HUES6 (cell line): ENCODE data around the gene MYMX.

ENCODE experiments used
- H3K27ac ChIP-seq: 2 replicates; pipeline ENCODE4 v1.7.0; 2013; ENCODE audit warnings: low read depth, mild to moderate bottlenecking, low read length, inconsistent platforms
- H3K27me3 ChIP-seq: 2 replicates; pipeline ENCODE4 v1.6.1; 2013; ENCODE audit warnings: low read length; ENCODE audit not compliant: control insufficient read depth, insufficient read depth
- H3K36me3 ChIP-seq: 2 replicates; pipeline ENCODE4 v1.6.1; 2013; ENCODE audit warnings: low read length; ENCODE audit not compliant: control insufficient read depth, insufficient read depth
- H3K4me1 ChIP-seq: 2 replicates; pipeline ENCODE4 v1.6.1; 2013; ENCODE audit warnings: low read length; ENCODE audit not compliant: control insufficient read depth, insufficient read depth
- H3K4me3 ChIP-seq: 2 replicates; pipeline ENCODE4 v1.5.1; 2013; ENCODE audit warnings: low read depth, low read length
- H3K9ac ChIP-seq: one replicate; pipeline ENCODE4 v1.6.1; 2013; ENCODE audit warnings: mild to moderate bottlenecking, low read length
- H3K9me3 ChIP-seq: 2 replicates; pipeline ENCODE4 v1.6.1; 2013; ENCODE audit warnings: low read depth, low read length; ENCODE audit not compliant: control insufficient read depth, insufficient read depth

Gene MYMX

GRCh38 chr6:44248579-44248978, 31.9 kb downstream of the MYMX start:
- Histone ChIP-seq H3K4me3 (peak overlapping the region; percentile 94), H3K9ac (peak overlapping the region; percentile 97), H3K36me3 (peaks cover 64% of the 10 kb centered on the region), H3K4me1 (peaks cover 11% of the 10 kb centered on the region), H3K9me3 (no peaks in the 10 kb centered on the region), H3K27me3 (no peaks in the 10 kb centered on the region), H3K27ac (peak overlapping the region; percentile 87)

GRCh38 chr6:44249082-44249748, 32.5 kb downstream of the MYMX start:
- peaks cover 70% of the 10 kb centered on the region for H3K36me3 ChIP-seq
- H3K9me3 ChIP-seq: no peaks in the 10 kb centered on the region
- no peak overlapping the region for H3K27ac ChIP-seq
- H3K9ac ChIP-seq: peak overlapping the region; percentile 11
- H3K27me3 ChIP-seq: no peaks in the 10 kb centered on the region
- peaks cover 11% of the 10 kb centered on the region for H3K4me1 ChIP-seq
- H3K4me3 ChIP-seq: peak overlapping the region; percentile 94

GRCh38 chr6:44250067-44250717, 33.5 kb downstream of the MYMX start:
- H3K9ac ChIP-seq: no peak overlapping the region

GRCh38 chr6:44250718-44251123, 34.0 kb downstream of the MYMX start:
- Histone ChIP-seq H3K27me3 (no peaks in the 10 kb centered on the region), H3K4me3 (no peak overlapping the region), H3K27ac (no peak overlapping the region), H3K4me1 (peaks cover 3% of the 10 kb centered on the region), H3K9ac (no peak overlapping the region), H3K9me3 (no peaks in the 10 kb centered on the region), H3K36me3 (peaks cover 86% of the 10 kb centered on the region)

More at GRCh38 chr6:44250067-44250717, 33.5 kb downstream of the MYMX start:
- Histone ChIP-seq H3K36me3 (peaks cover 80% of the 10 kb centered on the region), H3K27me3 (no peaks in the 10 kb centered on the region), H3K27ac (no peak overlapping the region), H3K9me3 (no peaks in the 10 kb centered on the region), H3K4me3 (no peak overlapping the region), H3K4me1 (peaks cover 7% of the 10 kb centered on the region)

GRCh38 chr6:44251576-44252524, 35.1 kb downstream of the MYMX start:
- peaks cover 8% of the 10 kb centered on the region; the same call in 1 of the 2 replicates for H3K4me1 ChIP-seq
- H3K36me3 ChIP-seq: peaks cover 87% of the 10 kb centered on the region
- H3K4me3 ChIP-seq: no peak overlapping the region
- no peaks in the 10 kb centered on the region for H3K9me3 ChIP-seq
- H3K27me3 ChIP-seq: no peaks in the 10 kb centered on the region
- no peak overlapping the region for H3K9ac ChIP-seq
- no peak overlapping the region for H3K27ac ChIP-seq

GRCh38 chr6:44253307-44254101, 36.8 kb downstream of the MYMX start:
- Histone ChIP-seq H3K9me3 (no peaks in the 10 kb centered on the region), H3K27me3 (no peaks in the 10 kb centered on the region), H3K4me1 (peaks cover 14% of the 10 kb centered on the region), H3K36me3 (peaks cover 73% of the 10 kb centered on the region), H3K4me3 (no peak overlapping the region), H3K27ac (no peak overlapping the region), H3K9ac (no peak overlapping the region)

- H3K4me1 ChIP-seq: peaks cover 14% of the 10 kb centered on the region
- H3K9me3 ChIP-seq: no peaks in the 10 kb centered on the region
- H3K9ac ChIP-seq: no peak overlapping the region
- H3K27ac ChIP-seq: no peak overlapping the region
- H3K36me3 ChIP-seq: peaks cover 71% of the 10 kb centered on the region
- no peak overlapping the region for H3K4me3 ChIP-seq
- no peaks in the 10 kb centered on the region for H3K27me3 ChIP-seq
Observed at GRCh38 chr6:44254191-44255104, 37.7 kb downstream of the MYMX start.

- no peaks in the 10 kb centered on the region for H3K9me3 ChIP-seq
- no peak overlapping the region for H3K27ac ChIP-seq
Observed at GRCh38 chr6:44255105-44255808, 38.5 kb downstream of the MYMX start.

GRCh38 chr6:44255871-44256774, 39.4 kb downstream of the MYMX start:
- H3K36me3 ChIP-seq: peaks cover 65% of the 10 kb centered on the region
- H3K27ac ChIP-seq: no peak overlapping the region; the same call in 1 of the 2 replicates
- peak overlapping the region; percentile 93 for H3K9ac ChIP-seq
- no peaks in the 10 kb centered on the region for H3K27me3 ChIP-seq
- peak overlapping the region; percentile 92 for H3K4me3 ChIP-seq
- no peaks in the 10 kb centered on the region for H3K9me3 ChIP-seq
- peaks cover 14% of the 10 kb centered on the region for H3K4me1 ChIP-seq

More at GRCh38 chr6:44255105-44255808, 38.5 kb downstream of the MYMX start:
- Histone ChIP-seq H3K4me3 (peak overlapping the region; percentile 92), H3K9ac (peak overlapping the region; percentile 14), H3K4me1 (peaks cover 14% of the 10 kb centered on the region), H3K36me3 (peaks cover 69% of the 10 kb centered on the region), H3K27me3 (no peaks in the 10 kb centered on the region)
